GM21825 (cell line): ENCODE measurements around the gene CERS3.

Experiments
- ATAC-seq: cut with Tn5 transposase; IDR thresholded peaks from one replicate; pipeline ENCODE4 v1.9.1; 2021; ENCODE audit warnings: mild to moderate bottlenecking, moderate library complexity; ENCODE audit not compliant: unreplicated experiment

The CERS3 gene

DNA sequence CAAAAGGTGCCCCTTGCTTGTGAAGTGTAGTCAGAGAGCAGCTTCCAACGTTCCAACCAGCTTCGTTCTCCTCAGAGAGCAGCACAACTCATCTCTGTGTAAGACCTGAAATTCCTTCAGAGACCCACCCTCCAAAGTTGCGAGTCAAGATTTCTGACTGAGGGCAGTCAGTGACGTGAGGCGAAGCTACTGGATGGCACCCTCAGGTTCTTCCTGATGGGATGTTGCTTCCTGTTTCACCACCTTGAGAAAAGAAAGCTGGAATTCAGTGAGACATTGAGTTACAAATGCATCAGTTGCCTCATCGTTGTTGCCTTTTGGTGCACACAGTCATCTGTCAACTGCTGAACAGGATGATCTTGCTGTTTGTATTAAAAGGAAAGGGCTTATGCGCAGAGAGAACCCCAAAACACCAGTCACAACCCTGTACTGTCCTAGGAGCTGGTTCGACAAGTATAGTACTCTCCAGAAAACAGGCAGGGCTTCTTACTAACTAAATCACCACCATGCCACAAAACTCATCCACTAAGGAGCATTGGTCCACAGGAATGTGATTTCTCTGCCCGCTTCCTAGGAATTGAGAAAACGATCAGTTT is at the start of gene CERS3:
TSS of gene CERS3 (minus strand) at position 118 of the 596 bp plus-strand sequence. CDS start 27,101 bp downstream, outside the sequence.
- ATAC-seq, result no peak

DNA sequence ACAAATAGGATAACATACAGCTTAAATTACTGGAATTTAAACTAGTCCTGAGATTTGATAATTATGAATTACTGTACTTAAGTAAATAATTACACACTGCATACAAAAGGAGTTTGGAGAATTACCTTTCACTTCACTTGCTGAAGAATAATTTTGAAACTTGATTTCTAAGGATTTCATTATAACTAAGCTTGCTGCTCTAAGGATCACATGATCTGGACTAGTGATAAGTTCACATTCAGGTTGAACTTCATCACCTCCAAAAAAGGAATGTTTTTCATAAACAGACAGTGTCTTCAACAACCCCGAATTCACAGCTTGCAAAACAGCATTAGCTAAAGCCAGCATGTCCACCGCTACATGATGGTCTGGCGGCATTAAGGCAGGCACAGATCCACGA is 44.8 kb upstream of the CERS3 start:
- ATAC-seq, result no peak

DNA sequence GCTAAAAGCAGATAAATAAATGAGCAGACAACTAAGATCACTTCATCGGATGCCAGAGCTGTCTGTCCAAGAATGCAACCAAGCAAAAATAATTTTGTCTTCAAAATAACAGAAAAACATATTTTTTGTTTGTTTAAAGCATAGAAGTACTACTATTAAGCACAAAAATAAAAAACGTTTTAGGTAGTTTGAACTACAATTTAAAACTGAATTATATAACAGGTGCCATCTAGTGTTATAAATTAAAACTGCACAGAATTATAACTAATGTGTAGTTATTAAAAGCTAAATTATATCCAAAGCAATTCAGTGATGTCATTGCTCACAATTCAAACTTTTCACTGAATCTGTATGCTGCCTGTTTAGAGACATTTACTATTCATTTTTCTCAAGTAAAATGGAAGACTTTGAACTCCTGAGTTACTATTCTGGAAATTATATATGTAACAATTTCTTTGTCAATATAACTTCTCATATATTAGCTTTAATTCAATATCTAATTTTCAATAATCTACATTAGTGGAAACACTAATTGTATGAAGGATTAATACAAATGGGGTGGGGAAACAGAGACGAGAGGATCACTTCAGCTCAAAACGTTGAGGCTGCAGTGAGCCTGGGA is 43.7 kb upstream of the CERS3 start:
- ATAC-seq, result no peak

DNA sequence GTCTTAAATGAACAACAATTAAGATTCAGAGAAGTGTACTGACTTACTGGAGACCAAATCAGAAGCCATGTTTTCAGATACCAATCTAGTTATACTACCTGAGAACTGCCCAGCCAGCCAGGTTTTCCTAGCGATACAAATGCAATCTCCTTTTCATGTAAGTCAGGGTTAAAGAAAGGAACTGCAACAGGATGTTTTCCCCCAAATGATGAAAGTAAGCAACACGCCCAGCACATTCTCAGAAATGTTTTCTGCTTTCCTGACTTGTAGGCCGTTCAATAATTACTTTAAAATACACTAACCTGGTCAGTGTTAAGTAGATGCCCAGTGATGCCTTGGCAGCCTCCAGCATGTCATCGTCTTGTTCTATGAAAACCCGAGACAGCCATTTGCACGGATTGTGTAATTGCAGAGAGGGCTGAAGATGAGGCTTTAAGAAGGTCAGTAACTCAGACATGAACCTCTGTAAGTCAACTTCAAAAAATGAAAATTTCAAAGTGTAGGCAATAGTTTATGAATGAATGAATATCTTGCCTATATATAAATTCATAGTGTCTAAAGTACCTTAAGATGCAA is 42.9 kb upstream of the CERS3 start:
- no peak for ATAC-seq

DNA sequence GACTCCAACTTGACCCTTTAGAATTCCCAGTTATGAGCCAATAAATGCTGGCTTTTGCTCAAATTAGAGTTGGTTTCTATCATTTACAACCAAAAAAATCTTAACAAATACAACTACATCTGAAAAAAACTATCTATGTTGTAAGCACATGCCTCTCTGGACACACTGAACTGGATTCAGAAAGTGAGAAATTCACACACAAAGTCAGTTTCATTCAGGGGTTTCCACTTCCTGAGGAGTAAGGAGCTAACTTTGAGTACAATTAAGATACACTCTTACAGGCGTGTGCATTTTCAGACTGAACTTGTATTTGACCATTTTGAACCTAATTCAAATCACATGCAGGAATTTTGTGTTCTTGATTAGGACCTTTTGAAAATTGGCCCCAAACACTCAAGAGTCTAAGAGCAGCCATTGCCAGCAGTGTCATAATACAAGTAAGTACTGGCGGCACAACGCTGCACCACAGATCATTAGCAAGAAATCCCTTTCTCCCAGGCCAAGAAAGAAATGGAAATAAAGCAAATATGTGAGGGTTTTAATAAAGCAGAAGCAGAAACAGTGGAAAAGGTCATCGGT is 42.1 kb upstream of the CERS3 start:
- peak; percentile 87 for ATAC-seq

DNA sequence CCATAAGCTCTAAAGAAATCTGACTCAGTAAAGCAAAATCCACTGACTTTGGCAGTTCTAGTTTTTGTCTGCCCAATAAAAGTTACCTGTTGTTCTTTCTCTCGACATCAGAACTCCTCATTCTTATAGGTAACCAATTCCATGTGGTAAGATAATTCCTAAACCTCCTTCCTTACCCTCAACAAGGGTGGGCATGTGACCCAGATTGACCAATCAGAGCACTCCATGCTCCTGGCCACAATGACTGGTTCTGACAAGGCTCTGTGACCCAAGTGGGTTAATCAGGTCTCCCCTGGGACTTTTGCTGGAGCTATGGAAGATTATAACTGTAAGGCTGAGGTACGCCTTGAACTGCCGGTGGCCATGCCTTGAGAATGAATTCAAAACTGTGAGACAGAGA is 41.5 kb upstream of the CERS3 start:
- ATAC-seq, result peak; percentile 39

DNA sequence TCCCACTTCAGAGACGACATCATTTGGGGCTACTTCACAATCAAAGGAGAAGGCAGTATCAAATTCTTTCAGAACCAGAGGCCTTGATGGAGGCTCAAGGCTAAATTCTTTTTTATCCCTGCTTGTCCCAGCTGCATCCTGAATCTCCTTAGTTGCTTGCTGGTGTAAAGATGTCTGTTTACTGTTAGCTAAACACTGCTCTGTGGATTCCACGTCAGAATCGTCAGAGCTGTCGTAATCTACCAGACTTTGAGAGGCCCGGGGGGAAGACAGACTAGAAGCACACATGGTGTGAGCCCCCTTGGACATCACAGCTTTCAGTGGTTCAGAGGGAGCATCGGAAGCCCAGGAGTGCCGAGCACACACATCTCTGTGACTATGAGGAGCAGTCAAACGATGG is 40.6 kb upstream of the CERS3 start:
- ATAC-seq, result no peak

DNA sequence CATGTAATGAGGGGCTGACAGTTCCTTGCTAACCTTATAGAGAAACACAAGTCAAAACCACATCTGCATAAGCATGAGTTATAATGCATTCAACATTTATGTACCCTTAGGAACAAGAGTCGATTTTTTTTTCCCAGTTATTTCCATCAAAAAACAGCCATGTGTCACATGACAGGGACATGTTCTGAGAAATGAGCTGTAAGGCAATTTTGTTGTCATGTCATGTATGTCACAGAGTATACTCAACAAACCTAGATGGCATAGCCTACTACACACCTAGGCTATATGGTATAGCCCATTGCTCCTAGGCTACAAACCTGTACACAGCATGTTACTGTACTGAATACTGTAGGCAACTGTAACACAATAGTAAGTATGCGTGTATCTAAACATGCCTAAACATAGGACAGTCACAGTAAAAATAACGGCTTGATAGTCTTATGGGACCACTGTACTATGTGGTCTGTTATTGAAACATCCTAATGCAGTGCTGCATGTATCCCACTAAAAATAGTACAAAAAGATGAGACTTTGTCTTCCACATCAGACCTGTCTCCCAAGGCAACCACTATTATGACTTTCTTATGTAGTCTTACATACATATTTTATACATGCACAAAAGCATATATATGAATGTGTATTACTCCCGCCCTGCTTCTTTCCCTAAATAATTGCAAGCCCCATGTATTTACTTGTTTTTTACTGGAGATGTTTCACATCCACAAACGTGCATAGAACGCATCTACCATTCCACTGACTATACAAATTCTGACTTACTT is 38.3 kb upstream of the CERS3 start:
- no peak for ATAC-seq

DNA sequence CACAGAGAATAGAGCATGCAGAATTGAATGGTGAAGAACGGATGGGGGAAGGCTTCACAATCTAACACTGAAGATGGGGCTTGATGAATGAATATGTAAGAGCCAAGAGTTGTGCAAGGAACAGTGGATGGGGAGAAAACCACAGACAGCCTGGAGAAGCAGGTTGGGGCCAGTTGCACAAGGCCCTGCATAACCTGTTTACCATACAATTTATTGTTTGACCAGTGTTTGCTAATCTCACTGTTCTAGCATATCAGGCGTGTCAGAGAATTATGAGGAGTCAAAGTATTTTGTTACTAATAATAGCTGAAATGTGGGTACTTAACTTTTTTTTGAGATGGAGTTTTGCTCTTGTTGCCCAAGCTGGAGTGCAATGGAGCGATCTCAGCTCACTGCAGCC is 36.8 kb upstream of the CERS3 start:
- no peak for ATAC-seq

DNA sequence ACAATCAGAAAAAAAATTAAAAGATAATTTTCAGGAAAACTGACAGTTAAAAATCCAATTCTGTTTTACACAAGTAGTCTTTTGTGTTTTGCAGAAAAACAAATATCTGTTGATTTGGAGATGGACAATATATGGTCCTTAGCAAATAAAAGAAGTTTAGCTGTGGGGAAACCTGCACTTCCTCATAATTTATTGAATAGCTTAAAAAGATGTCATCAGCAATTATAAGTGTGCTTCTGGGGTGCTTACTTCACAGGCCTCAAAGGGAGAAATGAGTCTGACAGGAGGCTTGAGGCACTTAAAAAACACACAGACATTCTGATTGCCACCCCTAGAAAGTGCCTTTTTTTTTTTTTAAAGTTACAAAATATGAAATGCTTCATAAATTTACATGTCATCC is 31.6 kb upstream of the CERS3 start:
- ATAC-seq, result no peak

DNA sequence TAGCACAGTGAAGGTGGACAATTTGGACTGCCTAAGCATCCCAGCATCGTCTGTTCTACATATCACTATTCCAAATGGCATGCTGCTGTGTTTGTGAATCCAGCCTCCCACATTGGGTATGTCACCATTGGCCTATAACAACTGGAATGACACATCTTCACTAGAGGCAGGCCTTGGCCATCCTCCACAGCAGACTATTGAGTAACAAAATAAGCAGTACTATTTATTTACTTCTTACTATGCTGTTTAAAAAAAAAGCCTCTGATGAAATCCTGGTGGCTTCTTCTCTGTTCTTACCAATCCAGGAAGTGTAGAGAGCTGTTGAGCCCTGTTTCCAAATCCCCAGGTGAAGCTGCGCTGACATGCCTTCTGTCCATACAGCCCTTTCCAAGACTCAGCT is 30.6 kb upstream of the CERS3 start:
- ATAC-seq, result no peak

DNA sequence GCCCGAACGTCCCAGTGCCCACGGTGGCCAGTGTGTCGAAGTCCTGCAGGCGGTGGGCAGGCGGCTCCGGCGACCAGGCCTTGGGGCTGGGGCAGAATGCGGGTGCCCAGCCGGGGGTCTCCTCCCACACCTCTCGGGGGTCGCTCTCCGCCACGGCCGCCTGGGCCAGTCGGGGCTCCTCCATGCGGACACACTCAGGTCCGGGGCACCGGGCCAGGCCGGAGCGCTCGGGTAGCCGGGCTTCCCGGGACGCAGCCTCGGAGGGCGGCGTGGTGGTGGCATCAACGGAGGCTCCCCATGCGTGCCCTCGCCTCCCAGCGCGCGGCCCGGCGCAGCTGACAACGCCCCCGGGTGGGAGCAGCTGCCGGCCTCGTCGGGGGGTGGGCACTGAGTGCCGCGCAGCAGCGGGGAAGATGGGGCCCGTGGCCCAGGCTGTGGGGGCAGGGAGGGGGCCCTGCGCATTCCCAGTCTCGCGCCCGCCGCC is 30.1 kb upstream of the CERS3 start:
- no peak for ATAC-seq

DNA sequence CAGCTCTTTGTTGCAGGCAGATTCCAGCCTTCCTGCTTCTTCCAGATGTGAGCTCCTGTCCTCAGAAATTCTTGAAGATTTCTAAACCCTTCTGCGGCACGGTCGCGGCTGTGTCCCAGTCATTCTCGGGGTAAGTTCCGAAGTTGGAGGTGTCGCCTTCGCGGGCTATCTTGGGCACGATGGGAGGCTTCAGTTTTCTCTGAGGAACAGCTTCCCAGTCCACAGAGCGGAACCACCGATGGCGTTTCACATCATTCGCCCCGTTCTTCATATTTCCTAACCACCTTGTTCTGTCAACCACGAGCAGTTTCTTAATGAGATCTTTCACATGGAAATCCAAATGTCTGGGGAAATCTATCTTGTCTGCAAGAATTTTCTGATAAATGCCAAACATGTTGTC is 24.7 kb upstream of the CERS3 start:
- no peak for ATAC-seq

DNA sequence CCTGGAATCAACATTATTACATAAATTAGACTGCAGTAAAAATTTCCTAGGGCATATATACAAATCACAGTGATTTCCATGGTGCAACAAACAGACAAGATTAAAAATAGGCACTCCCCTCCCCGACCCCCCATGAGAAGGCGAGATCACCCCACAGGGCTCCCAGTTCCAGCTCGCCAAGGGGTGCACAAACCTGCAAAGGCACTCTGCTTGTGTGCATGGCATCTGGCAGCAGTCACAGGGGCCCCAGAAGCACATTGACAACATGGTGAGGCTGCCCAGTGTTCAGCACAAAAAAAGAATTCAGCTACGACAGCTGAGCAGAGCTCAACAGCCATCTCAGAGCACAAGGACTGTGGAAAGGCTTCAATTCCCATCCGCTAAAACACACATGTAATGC is 19.2 kb upstream of the CERS3 start:
- no peak for ATAC-seq

DNA sequence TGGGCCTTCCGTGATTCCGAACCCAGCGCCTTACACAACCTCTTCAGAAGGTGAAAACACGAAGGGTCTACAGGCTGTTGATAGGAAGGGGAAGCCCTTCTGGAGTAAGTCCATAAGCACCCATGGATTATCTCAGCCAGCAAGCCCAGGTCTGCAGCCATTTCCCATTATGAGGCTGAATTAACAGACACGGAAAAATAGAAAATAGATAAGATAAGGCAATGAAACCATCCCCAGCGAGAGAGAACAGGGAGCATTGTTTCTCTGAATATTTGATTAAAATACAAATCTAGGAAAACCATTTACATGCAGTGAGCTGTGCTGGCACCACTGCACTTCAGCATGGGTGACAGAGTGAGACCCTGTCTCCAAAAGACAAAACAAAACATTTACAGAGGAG is 16.2 kb upstream of the CERS3 start:
- no peak for ATAC-seq

DNA sequence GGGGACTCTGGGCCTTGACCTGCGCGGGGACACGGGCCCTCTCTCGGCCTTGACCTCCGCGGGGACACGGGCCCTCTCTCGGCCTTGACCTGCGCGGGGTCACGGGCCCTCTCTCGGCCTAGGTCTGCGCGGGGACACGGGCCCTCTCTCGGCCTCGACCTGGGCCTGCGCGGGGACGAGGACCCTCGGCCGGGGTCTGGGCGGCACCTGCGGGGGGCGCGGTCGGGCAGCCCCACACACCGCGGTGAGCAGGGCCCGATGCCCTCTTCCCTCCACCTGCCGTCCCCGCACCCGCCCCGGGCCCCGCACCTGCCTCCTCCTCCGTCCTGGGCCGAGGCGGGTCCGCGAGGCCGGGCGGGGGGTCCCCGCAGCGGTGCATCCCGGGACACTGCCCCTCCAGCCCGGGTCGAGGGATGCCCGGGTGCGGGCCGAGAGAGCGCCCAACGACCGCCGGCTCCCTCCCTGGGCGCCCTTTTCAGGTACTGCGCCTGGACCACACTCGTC is 15.6 kb upstream of the CERS3 start:
- no peak for ATAC-seq

DNA sequence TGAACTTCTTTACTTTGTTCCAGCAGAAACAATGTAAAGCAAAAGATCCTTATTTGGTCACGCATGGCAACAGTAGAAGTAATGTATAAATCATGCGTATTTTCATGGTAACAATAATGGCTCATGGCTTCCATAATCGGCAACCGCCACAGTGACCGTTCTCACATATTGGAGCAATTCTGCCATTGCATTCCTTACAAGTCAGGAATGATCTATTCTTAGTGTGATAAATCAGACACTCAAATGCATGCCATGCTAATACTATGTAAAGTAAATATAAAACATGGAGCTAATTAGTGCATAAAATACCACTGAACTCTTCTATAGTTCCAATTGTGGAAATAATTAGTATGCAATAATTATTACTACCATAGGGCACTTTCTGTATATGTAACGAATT is 13.5 kb upstream of the CERS3 start:
- no peak for ATAC-seq

DNA sequence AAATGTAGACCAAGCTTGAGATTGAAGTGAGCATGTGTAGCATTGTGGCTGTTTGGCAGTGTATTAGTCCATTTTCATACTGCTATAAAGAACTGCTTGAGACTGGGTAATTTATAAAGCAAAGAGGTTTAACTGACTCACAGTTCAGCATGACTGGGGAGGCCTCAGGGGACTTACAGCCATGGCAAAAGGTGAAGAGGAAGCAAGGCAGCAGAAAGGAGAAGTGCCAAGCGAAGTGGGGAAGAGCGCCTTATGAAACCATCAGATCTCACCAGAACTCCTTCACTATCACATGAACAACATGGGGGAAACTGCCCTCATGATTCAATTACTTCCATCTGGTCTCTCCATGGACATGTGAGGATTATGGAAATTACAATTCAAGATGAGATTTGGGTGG is 8.6 kb upstream of the CERS3 start:
- ATAC-seq, result peak; percentile 85

DNA sequence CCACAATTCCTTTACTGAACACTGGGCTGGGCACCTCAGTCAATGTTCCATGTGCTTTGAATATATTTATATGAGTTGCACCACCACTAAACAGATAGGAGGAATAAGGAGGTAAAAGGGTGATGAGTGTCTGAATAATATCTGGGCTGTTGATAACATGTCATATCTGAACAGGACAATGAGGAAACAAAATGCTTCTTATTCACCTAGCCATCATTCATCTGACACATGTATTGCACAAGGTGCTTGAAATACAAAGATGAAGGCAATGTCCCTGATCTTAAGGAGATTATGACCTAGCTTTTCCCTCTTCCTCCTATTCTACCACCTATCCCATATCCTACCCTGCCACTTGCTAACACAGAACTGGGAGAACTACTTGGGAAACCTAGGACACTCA is 8.0 kb upstream of the CERS3 start:
- no peak for ATAC-seq

DNA sequence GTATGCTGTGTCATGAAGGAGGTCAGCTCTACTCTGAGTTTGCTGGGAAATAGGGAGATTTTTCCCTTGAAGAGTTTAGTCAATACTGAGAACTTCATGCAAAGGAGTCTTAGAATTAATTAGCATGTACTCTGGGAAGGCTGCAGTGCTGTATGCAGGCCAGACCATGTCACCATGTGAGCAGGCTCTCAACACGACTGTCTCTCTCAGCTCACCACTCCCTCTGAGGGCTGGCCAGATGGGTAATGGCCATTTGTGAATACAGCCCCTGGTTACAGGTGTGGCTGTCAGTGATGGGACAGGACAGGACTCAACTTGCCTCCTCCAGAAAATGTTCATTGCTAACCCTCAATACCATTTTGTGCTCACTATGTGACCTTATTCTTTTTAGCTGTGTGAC is 5.1 kb upstream of the CERS3 start:
- no peak for ATAC-seq

DNA sequence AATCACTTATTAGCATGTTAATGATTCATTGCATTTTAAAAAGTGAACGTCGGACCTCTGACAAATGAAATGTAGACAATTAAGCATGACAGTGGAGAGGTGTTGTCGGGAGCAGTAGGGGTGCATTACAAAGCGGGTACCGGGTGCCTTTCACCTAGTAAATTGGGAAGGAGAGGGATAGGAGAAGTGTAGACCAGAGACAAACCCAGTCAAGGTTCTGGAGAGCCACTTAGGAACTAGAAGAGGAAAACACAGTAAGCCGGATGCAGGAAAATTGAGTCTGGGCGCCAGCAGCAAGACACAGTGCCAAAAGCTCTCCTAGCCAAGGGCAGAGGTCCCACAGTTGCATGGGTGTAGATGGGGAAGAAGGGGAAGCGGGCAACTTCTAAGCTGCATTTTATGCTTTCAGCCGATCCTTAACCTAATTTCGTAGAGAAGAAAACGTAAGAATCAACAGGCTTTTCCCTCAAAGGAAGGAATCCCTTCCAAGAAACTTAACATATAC is 3.1 kb upstream of the CERS3 start:
- ATAC-seq, result no peak
